Right renal cortex interstitium (tissue), 3 donors: ENCODE data around the gene DCHS2. TPM values are rescaled to one million over a fixed set of nuclear protein-coding genes. Genes with fewer than 3 reads are reported as not detected.

Experiments used
- DNase-seq, 3 donors: peaks; one replicate each; pipeline ENCODE4 v3.0.0-alpha.2; 2013; ENCODE audit warnings: low read depth in 3 of 3, low spot score in 2 of 3
- polyA plus RNA-seq, 3 donors: library from polyadenylated mRNA; unstranded; fragments of 120-200 nt; gene quantifications; one replicate each; pipeline ENCODE4 v1.2.1, GENCODE V29; 2013; ENCODE audit not compliant: insufficient read length in 3 of 3

Gene DCHS2
- polyA plus RNA-seq, 3 donors: 4.7 to 7.0 (median 4.9) TPM

DNA sequence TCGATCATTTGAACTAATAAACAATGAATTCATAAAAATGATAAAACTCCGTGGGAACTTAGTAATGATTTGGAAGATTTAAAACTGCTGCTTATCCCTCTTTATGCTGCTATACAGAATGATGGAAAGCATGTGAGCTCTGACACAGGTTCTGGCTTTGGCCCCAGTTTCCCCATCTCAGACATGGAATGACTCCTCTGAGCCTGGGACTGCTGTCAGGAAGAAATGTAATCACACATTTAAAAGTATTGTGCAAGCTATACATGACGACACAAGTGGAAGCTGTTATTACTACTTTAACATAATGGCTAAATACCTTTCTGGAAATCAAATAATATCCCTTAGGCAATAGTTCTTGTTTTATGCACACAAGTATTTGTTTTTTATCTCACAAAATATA is 161.7 kb downstream of the DCHS2 start:
- no peak for DNase-seq

DNA sequence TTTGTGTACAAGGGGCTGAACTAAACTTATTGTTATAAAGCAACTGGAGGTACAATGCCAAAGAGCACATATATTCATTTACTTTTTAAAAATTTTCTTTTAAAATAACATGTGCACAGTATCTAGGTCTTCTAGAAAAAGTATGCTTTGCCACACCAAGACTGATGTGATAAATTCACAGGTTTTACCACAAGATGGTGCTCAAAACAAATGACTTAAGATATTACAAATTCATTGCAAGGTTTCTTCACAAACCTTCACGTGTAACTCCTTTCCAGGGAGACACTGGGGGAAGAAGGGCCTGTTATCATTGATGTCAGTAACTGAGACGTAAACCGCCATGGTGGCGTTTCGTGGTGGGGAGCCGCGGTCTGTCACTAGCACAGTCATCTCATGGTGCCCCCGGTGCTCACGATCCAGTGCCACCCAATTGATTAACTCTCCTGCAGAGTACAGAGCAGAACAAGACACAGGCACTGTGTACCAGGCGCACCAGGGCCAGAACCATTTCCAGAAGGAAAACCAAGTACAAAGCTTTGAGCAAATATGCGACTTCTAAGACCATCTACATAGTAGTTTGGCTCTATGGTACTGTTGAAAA is 162.2 kb downstream of the DCHS2 start:
- no peak for DNase-seq

DNA sequence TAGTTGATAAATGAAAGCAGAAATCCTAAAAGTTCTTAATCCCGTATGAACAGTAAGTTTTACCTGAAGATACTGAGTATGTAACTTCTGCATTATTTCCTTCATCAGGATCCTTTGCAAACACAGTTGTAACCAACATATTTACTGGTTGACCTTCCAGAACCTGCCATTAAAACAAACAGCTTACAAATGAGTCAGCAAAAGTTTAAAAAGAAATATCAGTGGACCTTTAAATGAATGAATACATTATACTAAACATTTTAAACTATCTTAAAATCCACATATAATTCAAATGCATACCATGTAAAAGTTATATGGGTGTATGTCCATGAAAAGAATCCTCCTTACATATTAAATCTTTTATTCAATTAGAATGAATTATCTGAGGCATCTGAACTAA is 163.6 kb downstream of the DCHS2 start:
- DNase-seq: no peak

GRCh38 chr4:154320521-154320920 is 171.1 kb downstream of the DCHS2 start:
- DNase-seq: no peak

- DNase-seq: no peak
These were observed 171.9 kb downstream of the DCHS2 start for GRCh38 chr4:154319736-154320135.

DNA sequence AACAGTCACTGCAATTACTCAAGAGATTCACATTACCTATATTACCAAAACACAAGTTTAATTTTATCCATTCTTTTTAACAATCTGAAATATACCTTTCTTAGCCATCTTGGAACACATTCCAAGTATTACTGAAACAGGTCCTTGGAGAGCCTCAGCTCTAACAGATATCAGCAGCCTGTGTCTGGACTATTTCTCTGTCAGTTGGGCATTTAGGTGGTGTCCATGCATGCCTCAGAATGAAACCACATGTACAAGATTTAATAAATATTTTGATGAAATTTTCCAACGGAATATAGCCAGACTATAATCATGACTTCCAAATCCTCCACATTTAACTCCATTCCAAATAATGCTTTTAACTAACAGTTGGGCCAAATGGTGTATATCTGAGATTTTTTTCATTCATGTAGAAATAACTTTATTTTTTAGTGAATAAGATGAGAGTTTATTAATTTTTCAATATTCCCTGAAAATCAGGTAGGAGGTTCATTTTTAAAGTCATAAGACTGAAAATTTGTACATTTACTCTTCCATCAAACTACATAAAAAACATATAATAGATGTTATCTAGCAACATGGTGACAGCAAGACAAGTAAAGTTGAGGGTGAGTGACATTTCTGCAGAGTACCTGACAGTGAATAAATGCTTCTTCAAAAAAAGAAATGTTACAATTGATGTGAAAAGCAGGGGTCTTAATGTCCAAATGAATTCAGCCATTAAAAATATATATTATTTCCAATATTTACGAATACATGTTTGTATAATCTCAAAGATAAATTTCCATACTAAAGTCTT is 174.2 kb downstream of the DCHS2 start:
- no peak for DNase-seq

DNA sequence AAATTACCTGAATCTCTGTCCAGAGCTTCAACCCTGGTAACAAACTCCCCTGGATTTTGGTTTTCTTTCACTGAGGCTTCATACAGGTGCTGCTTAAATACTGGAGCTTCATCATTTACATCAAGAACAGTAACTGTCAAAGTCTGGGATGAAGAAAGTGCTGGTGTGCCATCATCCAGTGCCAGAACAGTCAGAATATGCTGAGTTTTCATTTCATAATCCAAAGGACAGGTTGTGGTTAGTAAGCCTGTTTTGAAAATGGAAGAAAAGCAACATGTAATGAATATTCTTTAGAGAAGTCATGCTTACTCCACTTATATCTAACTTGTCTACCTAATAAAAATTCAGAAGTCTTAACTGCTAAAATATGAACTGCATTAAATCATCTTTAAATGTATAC is 175.9 kb downstream of the DCHS2 start:
- DNase-seq: no peak

GRCh38 chr4:154314248-154314647 is 177.4 kb downstream of the DCHS2 start:
- DNase-seq: no peak

DNA sequence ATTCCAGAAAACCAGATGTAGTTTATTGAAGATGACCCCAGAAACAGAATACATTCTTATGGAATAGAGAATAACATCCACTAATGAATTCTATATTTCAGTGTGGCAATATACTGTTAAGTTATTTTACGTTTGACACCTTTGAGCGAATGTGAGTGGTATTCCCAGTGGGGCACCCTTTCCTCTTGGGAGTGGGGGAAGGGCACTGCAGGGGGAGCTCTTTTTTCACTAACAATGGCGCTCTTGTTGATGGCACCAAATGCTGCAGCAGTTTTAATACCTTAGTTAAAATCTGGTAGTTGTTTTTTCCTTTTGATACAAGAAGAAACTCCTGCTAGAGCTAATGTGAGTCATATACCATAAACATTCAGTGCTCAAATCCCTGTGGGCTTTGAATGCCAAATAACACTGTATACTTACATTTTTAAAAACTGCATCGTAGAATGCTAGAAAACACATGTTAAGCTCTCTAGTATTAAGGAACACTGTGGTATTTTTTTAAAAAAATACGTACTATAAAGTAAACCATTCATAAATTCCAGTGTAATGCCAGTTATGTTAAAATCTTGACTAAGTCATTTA is 178.5 kb downstream of the DCHS2 start:
- no peak for DNase-seq

DNA sequence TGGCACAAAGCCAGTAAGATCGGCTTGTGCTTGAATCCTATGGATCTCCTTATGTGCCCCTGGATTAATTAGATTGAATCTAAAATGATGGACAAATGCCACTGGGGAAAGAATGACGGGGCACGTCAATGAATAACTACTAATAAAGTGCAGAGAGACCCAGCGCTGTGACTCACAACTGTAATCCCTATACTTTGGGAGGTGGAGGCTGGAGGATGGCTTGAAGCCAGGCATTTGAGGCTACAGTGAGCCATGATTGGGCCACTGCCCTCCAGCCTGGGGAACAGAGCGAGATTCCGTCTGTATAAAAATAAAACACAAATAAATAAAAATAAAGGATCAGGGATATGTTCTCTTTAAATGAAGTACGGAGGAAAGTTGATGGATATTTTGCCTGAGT is 179.4 kb downstream of the DCHS2 start:
- DNase-seq: no peak

GRCh38 chr4:154310578-154310977 is 181.0 kb downstream of the DCHS2 start:
- DNase-seq: no peak

DNA sequence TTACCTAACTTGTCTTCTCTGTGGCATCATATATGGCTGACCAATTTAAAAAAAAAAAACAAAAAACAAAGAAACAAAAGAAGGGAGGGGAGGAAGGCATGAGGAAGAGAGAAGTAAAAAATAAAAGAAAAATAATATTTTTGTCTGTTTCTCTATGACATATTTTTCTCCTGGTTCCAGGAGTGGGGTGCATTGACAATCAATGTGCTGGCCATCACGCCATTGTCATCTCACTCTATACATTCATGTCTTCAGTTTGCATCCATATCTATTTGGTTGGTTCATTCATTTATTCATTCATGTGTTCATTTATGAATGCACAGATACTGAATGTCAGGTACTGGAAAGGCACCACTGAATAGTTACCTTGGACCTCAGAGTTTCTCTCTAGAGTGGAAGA is 183.4 kb downstream of the DCHS2 start:
- DNase-seq: no peak

- no peak for DNase-seq
These were observed 184.1 kb downstream of the DCHS2 start for GRCh38 chr4:154307451-154307850.

GRCh38 chr4:154305616-154306015 is 186.0 kb downstream of the DCHS2 start:
- DNase-seq: no peak

DNA sequence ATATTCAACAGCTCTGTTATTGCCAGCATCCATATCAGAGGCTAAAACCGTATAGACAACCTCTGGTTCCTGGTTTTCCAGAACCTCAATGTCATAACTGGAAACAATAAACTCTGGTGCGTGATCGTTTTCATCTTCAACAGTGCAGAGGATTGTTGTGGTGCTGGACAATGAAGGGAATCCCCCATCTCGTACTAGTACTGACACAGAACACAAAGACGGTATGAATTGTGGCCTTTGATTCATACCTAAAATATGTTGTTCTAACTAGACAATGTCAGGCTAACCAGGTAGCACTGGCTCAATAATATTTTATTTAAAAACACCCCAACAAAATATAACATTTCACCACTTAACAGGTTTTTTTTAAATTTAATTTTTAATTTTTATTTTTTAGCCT is 186.9 kb downstream of the DCHS2 start:
- DNase-seq: no peak

DNA sequence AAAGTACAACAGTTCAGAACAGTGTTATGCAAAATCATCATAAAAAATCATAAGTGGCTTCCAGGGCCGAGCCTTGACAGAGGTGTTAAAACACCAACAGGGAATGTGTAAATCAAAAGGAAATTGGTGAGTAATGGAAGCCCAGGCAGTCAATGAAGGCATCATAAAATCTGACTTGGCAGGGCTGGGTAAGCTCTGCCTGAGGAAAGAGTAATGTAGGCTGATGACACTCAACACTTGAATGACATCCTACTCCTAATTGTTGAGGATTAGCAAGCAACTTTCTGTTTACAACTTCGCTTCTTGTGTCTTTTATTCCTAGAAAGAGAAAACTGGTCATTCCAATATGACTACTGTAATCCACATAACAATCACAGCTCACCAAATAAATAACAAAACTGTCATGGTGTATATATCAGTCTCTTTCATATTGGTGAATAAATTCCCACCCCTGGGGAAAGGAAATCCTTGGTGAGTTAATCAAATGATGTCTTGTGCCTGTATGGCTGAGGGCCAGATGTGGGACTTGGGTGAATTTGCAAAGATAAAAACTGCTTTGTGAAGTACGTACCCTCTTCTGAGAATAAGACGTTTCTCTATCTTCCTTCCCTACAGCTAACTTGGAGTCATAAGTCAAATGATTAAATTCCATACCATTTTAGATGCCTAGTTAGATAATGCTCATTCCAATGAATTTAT is 196.8 kb downstream of the DCHS2 start:
- DNase-seq: no peak

DNA sequence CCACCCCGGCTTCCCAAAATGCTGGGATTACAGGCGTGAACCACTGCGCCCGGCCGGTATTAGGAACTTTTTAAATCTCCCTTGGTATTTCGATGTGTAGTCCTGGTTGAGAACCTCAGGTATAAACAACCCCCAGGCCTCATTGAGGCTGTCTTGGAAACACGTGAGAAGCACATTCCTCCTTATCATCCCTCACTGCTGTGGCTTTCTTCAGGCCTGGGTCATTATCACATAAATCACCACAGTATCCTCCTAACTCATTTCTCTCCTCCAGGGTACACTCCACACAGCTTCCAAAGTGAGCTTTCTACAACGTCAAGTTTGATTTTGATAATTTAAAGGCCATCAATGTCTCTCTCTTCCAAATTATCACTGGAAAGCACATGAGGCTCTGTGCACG is 198.2 kb downstream of the DCHS2 start:
- no peak for DNase-seq

DNA sequence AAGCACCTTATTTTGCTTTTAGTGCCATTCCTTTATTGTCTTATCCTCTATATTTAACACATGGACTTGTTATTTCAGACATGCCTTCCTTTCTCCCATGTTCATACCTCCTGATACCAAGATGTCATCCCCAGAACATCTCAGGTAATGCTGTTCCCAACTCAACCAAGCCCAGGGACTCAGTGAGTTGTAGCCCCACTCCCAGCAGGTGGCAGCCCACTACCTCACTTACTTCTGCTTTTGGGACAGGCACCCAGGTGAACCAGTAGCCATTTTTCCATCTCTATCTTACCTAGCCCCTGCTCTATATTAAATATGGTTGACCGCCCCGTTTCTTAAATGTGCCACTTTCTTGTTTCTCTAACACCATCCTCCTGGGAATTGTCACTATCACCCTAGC is 199.0 kb downstream of the DCHS2 start:
- DNase-seq: no peak

DNA sequence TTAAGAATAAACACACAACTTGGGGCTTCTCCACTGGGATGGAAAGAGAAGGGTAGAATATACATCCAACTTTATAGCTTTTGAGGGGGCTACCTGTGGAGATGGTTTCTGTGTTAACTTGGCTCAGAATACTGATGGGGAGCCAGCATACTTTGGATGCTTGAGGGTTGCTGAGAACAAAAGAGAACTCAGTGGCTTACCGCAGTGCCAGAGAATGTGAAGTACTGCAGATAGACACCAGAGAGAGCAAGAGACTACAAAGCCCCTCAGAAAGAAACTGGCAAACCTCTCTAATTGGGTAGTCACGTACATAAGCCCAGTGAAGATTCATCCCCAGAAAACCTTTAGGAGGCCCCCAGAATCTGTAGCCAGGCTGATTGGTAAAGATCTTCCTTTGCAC is 214.4 kb downstream of the DCHS2 start:
- no peak for DNase-seq

- no peak for DNase-seq
These were observed 215.1 kb downstream of the DCHS2 start for GRCh38 chr4:154276496-154276895.

DNA sequence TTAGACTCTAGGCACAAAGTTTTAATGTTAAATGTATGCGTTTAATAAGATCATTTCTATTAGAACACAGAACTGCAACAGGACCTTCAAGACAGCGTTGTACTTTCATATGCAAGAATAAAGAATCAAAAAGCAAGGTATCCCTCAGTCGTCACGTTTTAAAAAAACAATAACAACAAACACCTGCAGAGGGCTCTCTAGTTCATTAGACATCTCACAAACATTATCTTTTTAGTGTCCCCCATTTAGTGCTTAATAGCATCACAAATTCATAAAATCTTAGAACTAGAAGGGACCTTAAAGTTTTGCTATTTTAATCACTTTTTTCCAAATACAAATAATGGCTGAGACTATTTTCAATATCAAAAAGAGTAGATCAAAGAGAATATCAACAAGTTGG is 236.6 kb downstream of the DCHS2 start:
- DNase-seq: no peak

- no peak for DNase-seq
These were observed 257.0 kb downstream of the DCHS2 start for GRCh38 chr4:154234576-154234975.
